Measurements from ENCODE around the gene LGALS8. TPM values are rescaled to one million over a fixed set of nuclear protein-coding genes. Genes with fewer than 3 reads are reported as not detected.

LGALS8 gene
- polyA plus RNA-seq, 1 donor (not counting 4 experiments of a cell fraction or from before 2014, with no cell fraction given): 75.2 TPM

- H3K36me3 ChIP-seq (ENCODE audit: control insufficient read depth in 2 of 2, extremely low read depth in 1 of 2, insufficient read depth in 2 of 2, low read length in 2 of 2): peaks cover 40 to 43% of the 10 kb centered on the region in 2 experiments
- H3K27ac ChIP-seq (ENCODE audit: control insufficient read depth, insufficient read depth, low read length): no peak overlapping the region
- no peaks in the 10 kb centered on the region for H3K9me1 ChIP-seq (ENCODE audit: control insufficient read depth, extremely low read depth, insufficient read depth, low read length)
- no peaks in the 10 kb centered on the region for H4K20me1 ChIP-seq (ENCODE audit: control insufficient read depth, extremely low read depth, insufficient read depth, low read length)
- dilution Hi-C loops (cut with MboI; ENCODE audit: extremely low pct_ligation_motif_present, low sequenced_read_pairs): no loop called here
- no peak for FAIRE-seq
- no peaks in the 10 kb centered on the region for H3K27me3 ChIP-seq (ENCODE audit: control insufficient read depth, extremely low read depth, insufficient read depth, low read length)
- no peaks in the 10 kb centered on the region for H3K9me3 ChIP-seq (ENCODE audit: control insufficient read depth, low read depth, low read length)
- no peaks in the 10 kb centered on the region for H3K79me2 ChIP-seq (ENCODE audit: control insufficient read depth, insufficient read depth, low read length)
- H3K4me1 ChIP-seq (ENCODE audit: control insufficient read depth, extremely low read depth, insufficient read depth, low read length): no peaks in the 10 kb centered on the region
- H3K4me2 ChIP-seq (ENCODE audit: control insufficient read depth, extremely low read depth, insufficient read depth, low read depth, low read length): no peak overlapping the region
- no peak overlapping the region for H2AFZ ChIP-seq (ENCODE audit: control insufficient read depth, low read length)
- no peak for DNase-seq (ENCODE audit: low read depth, low spot score)
- H3K9ac ChIP-seq (ENCODE audit: control insufficient read depth, extremely low read depth, insufficient read depth, low read length): no peak overlapping the region
- no peak for TF ChIP-seq CTCF (optimal IDR thresholded peaks at IDR 0.05 in 1 of 3, IDR thresholded peaks at IDR 0.05 in 1 of 3, conservative IDR thresholded peaks at IDR 0.05 in 1 of 3; ENCODE audit: extremely low read depth in 1 of 3, insufficient read depth in 2 of 3, low read length in 3 of 3)
- no peak for TF ChIP-seq EZH2 (IDR thresholded peaks at IDR 0.05; ENCODE audit: low read length)
- no peak overlapping the region for H3K4me3 ChIP-seq (ENCODE audit: control insufficient read depth in 2 of 3, extremely low read depth in 1 of 3, insufficient read depth in 2 of 3, low read depth in 1 of 3, low read length in 3 of 3)
Measured at GRCh38 chr1:236558846-236559245, 35.1 kb downstream of the LGALS8 start.

- dilution Hi-C loops (cut with MboI; ENCODE audit: extremely low pct_ligation_motif_present, low sequenced_read_pairs): no loop called here
- no peaks in the 10 kb centered on the region for H3K9me3 ChIP-seq (ENCODE audit: control insufficient read depth, low read depth, low read length)
- no peak overlapping the region for H3K4me3 ChIP-seq (ENCODE audit: control insufficient read depth in 2 of 3, extremely low read depth in 1 of 3, insufficient read depth in 2 of 3, low read depth in 1 of 3, low read length in 3 of 3)
- peaks cover 40 to 45% of the 10 kb centered on the region in 2 experiments for H3K36me3 ChIP-seq (ENCODE audit: control insufficient read depth in 2 of 2, extremely low read depth in 1 of 2, insufficient read depth in 2 of 2, low read length in 2 of 2)
- TF ChIP-seq CTCF (optimal IDR thresholded peaks at IDR 0.05 in 1 of 3, IDR thresholded peaks at IDR 0.05 in 1 of 3, conservative IDR thresholded peaks at IDR 0.05 in 1 of 3; ENCODE audit: extremely low read depth in 1 of 3, insufficient read depth in 2 of 3, low read length in 3 of 3): no peak
- TF ChIP-seq EZH2 (IDR thresholded peaks at IDR 0.05; ENCODE audit: low read length): no peak
- no peaks in the 10 kb centered on the region for H3K9me1 ChIP-seq (ENCODE audit: control insufficient read depth, extremely low read depth, insufficient read depth, low read length)
- no peaks in the 10 kb centered on the region for H4K20me1 ChIP-seq (ENCODE audit: control insufficient read depth, extremely low read depth, insufficient read depth, low read length)
- H3K4me2 ChIP-seq (ENCODE audit: control insufficient read depth, extremely low read depth, insufficient read depth, low read depth, low read length): no peak overlapping the region
- no peak overlapping the region for H3K27ac ChIP-seq (ENCODE audit: control insufficient read depth, insufficient read depth, low read length)
- no peak overlapping the region for H3K9ac ChIP-seq (ENCODE audit: control insufficient read depth, extremely low read depth, insufficient read depth, low read length)
- H3K4me1 ChIP-seq (ENCODE audit: control insufficient read depth, extremely low read depth, insufficient read depth, low read length): no peaks in the 10 kb centered on the region
- FAIRE-seq (no peak), DNase-seq (ENCODE audit: low read depth, low spot score) (no peak)
- H3K27me3 ChIP-seq (ENCODE audit: control insufficient read depth, extremely low read depth, insufficient read depth, low read length): no peaks in the 10 kb centered on the region
- no peaks in the 10 kb centered on the region for H3K79me2 ChIP-seq (ENCODE audit: control insufficient read depth, insufficient read depth, low read length)
- H2AFZ ChIP-seq (ENCODE audit: control insufficient read depth, low read length): no peak overlapping the region
Measured at GRCh38 chr1:236560213-236560771, 36.5 kb downstream of the LGALS8 start.
